ENCODE measurements around the gene TMEM258. TPM values are rescaled to one million over a fixed set of nuclear protein-coding genes. Genes with fewer than 3 reads are reported as not detected.

Gene TMEM258
- total and polyA plus RNA-seq, 4 donors, result 31.0 to 136 (median 98.7) TPM

- Histone ChIP-seq H3K9ac (ENCODE audit: low read depth in 1 of 2, low read length in 2 of 2) (no peak overlapping the region), H3K36me3 (ENCODE audit: control insufficient read depth in 4 of 4, insufficient read depth in 3 of 4, low read depth in 1 of 4, low read length in 3 of 4) (no peaks in the 10 kb centered on the region), H3K9me3 (ENCODE audit: control insufficient read depth in 4 of 4, low read length in 3 of 4) (no peaks in the 10 kb centered on the region), H3K27me3 (ENCODE audit: control insufficient read depth in 4 of 4, insufficient read depth in 4 of 4, low read length in 3 of 4) (no peaks in the 10 kb centered on the region), H3K27ac (ENCODE audit: low read depth in 1 of 2, low read length in 2 of 2) (no peak overlapping the region), H3K4me1 (ENCODE audit: control insufficient read depth in 4 of 4, insufficient read depth in 4 of 4, low read length in 3 of 4) (peaks cover 0 to 27% (median 22%) of the 10 kb centered on the region in 4 donors), H3K4me3 (ENCODE audit: low read depth in 1 of 3, low read length in 3 of 3) (no peak overlapping the region)
- 91% methylated on average over 18 of the region's 18 CpGs for WGBS
- no peak for TF ChIP-seq CTCF (IDR thresholded peaks at IDR 0.05; ENCODE audit: low read depth, low read length, missing input control)
- no peak for TF ChIP-seq FOXA1 (IDR thresholded peaks at IDR 0.05)
- TF ChIP-seq EGR1 (IDR thresholded peaks at IDR 0.05; ENCODE audit: low read depth in 2 of 2), result no peak
- no peak for TF ChIP-seq ZBTB33 (IDR thresholded peaks at IDR 0.05)
- TF ChIP-seq RXRA (IDR thresholded peaks at IDR 0.05), result no peak
- TF ChIP-seq HNF4A (conservative IDR thresholded peaks at IDR 0.05), result no peak
- no peak for DNase-seq (ENCODE audit: low spot score)
Measured at GRCh38 chr11:61795876-61796526, 3.6 kb upstream of the TMEM258 start.

GRCh38 chr11:61795459-61795858 is 3.1 kb upstream of the TMEM258 start:
- Histone ChIP-seq H3K9ac (ENCODE audit: low read depth in 1 of 2, low read length in 2 of 2) (no peak overlapping the region), H3K9me3 (ENCODE audit: control insufficient read depth in 4 of 4, low read length in 3 of 4) (no peaks in the 10 kb centered on the region), H3K36me3 (ENCODE audit: control insufficient read depth in 4 of 4, insufficient read depth in 3 of 4, low read depth in 1 of 4, low read length in 3 of 4) (peaks cover 0 to 3% (median 0%) of the 10 kb centered on the region in 4 donors), H3K4me1 (ENCODE audit: control insufficient read depth in 4 of 4, insufficient read depth in 4 of 4, low read length in 3 of 4) (peaks cover 0 to 27% (median 22%) of the 10 kb centered on the region in 4 donors), H3K27ac (ENCODE audit: low read depth in 1 of 2, low read length in 2 of 2) (no peak overlapping the region), H3K4me3 (ENCODE audit: low read depth in 1 of 3, low read length in 3 of 3) (no peak overlapping the region), H3K27me3 (ENCODE audit: control insufficient read depth in 4 of 4, insufficient read depth in 4 of 4, low read length in 3 of 4) (no peaks in the 10 kb centered on the region)
- no peak for DNase-seq (ENCODE audit: low spot score)
- TF ChIP-seq REST (IDR thresholded peaks at IDR 0.05) (no peak), RAD21 (IDR thresholded peaks at IDR 0.05) (no peak), HNF4G (IDR thresholded peaks at IDR 0.05) (no peak), EGR1 (IDR thresholded peaks at IDR 0.05; ENCODE audit: low read depth in 2 of 2) (no peak), ZBTB33 (IDR thresholded peaks at IDR 0.05) (no peak), RXRA (IDR thresholded peaks at IDR 0.05) (no peak), HNF4A (conservative IDR thresholded peaks at IDR 0.05) (no peak), ATF3 (IDR thresholded peaks at IDR 0.05) (no peak), NR2F2 (IDR thresholded peaks at IDR 0.05) (no peak), TAF1 (conservative IDR thresholded peaks at IDR 0.05) (no peak), SP1 (IDR thresholded peaks at IDR 0.05) (no peak), FOXA1 (IDR thresholded peaks at IDR 0.05) (no peak), YY1 (IDR thresholded peaks at IDR 0.05) (no peak)
- 93% methylated on average over 12 of the region's 12 CpGs for WGBS
